RWPE2 (cell line): ENCODE results near the gene FAM110D.

Experiments used
- ATAC-seq: fragments of 200-7000 bp; cut with Tn5 transposase; 3 replicates; pipeline ENCODE4 v1.9.1; 2021; ENCODE audit warnings: low read depth
- DNase-seq: peaks from one replicate; pipeline ENCODE4 v3.0.0-alpha.2; 2020; ENCODE audit warnings: low spot score
- H3K27ac ChIP-seq: fragments of 450-650 bp; 2 replicates; pipeline ENCODE4 v1.5.1; 2017; ENCODE audit warnings: mild to moderate bottlenecking; ENCODE audit not compliant: poor library complexity, severe bottlenecking
- H3K27me3 ChIP-seq: fragments of 250-450 bp; sonication (Bioruptor Pico); 2 replicates; pipeline ENCODE4 v1.5.1; 2021; ENCODE audit warnings: mild to moderate bottlenecking, moderate library complexity; ENCODE audit not compliant: insufficient read depth, poor library complexity, severe bottlenecking
- H3K36me3 ChIP-seq: fragments of 250-450 bp; sonication (Bioruptor Pico); 2 replicates; pipeline ENCODE4 v1.5.1; 2020; ENCODE audit warnings: low read depth, mild to moderate bottlenecking, moderate library complexity
- H3K4me1 ChIP-seq: fragments of 250-450 bp; sonication (Bioruptor Pico); 2 replicates; pipeline ENCODE4 v1.5.1; 2021; ENCODE audit warnings: mild to moderate bottlenecking, moderate library complexity; ENCODE audit not compliant: insufficient read depth, poor library complexity, severe bottlenecking
- H3K4me3 ChIP-seq: fragments of 250-450 bp; sonication (Bioruptor Pico); 2 replicates; pipeline ENCODE4 v1.5.1; 2021; ENCODE audit warnings: mild to moderate bottlenecking, moderate library complexity; ENCODE audit not compliant: severe bottlenecking
- H3K9me3 ChIP-seq: fragments of 250-450 bp; sonication (Bioruptor Pico); 2 replicates; pipeline ENCODE4 v1.5.1; 2021; ENCODE audit warnings: mild to moderate bottlenecking, moderate library complexity; ENCODE audit not compliant: severe bottlenecking
- CTCF ChIP-seq: fragments of 450-650 bp; IDR thresholded peaks from one replicate; pipeline ENCODE4 v1.5.1; 2017; ENCODE audit warnings: mild to moderate bottlenecking, moderate library complexity; ENCODE audit not compliant: poor library complexity, severe bottlenecking

The FAM110D gene

GRCh38 chr1:26132128-26132833 lies 26.6 kb upstream of the FAM110D start:
- Histone ChIP-seq H3K27me3 (no peaks in the 10 kb centered on the region), H3K9me3 (peaks cover 4% of the 10 kb centered on the region), H3K4me1 (no peaks in the 10 kb centered on the region), H3K4me3 (no peak overlapping the region), H3K36me3 (no peaks in the 10 kb centered on the region), H3K27ac (no peak overlapping the region)
- ATAC-seq, result no peak
- no peak for DNase-seq
- no peak for TF ChIP-seq CTCF

GRCh38 chr1:26132834-26133167 lies 26.1 kb upstream of the FAM110D start:
- TF ChIP-seq CTCF, result no peak
- ATAC-seq, result no peak

GRCh38 chr1:26134466-26134865 lies 24.4 kb upstream of the FAM110D start:
- no peaks in the 10 kb centered on the region for H3K27me3 ChIP-seq
- H3K27ac ChIP-seq, result no peak overlapping the region
- H3K4me1 ChIP-seq, result no peaks in the 10 kb centered on the region
- DNase-seq, result no peak
- no peak for ATAC-seq
- H3K36me3 ChIP-seq, result no peaks in the 10 kb centered on the region
- H3K4me3 ChIP-seq, result no peak overlapping the region
- peaks cover 4% of the 10 kb centered on the region for H3K9me3 ChIP-seq
- TF ChIP-seq CTCF, result no peak

More at GRCh38 chr1:26132834-26133167, 26.1 kb upstream of the FAM110D start:
- H3K4me3 ChIP-seq, result no peak overlapping the region
- no peaks in the 10 kb centered on the region for H3K4me1 ChIP-seq
- no peak overlapping the region for H3K27ac ChIP-seq
- no peak for DNase-seq
- H3K9me3 ChIP-seq, result peaks cover 4% of the 10 kb centered on the region
- H3K36me3 ChIP-seq, result no peaks in the 10 kb centered on the region
- H3K27me3 ChIP-seq, result no peaks in the 10 kb centered on the region

- ATAC-seq (no peak), DNase-seq (no peak)
- no peaks in the 10 kb centered on the region for H3K4me1 ChIP-seq
- peaks cover 4% of the 10 kb centered on the region for H3K9me3 ChIP-seq
- H3K4me3 ChIP-seq, result no peak overlapping the region
- no peak overlapping the region for H3K27ac ChIP-seq
- H3K36me3 ChIP-seq, result no peaks in the 10 kb centered on the region
- H3K27me3 ChIP-seq, result no peaks in the 10 kb centered on the region
- TF ChIP-seq CTCF, result no peak
These were observed 19.8 kb upstream of the FAM110D start for GRCh38 chr1:26138974-26139558.

GRCh38 chr1:26142159-26142558 lies 16.7 kb upstream of the FAM110D start:
- no peak overlapping the region for H3K27ac ChIP-seq

More at GRCh38 chr1:26142159-26142558, 16.7 kb upstream of the FAM110D start:
- ATAC-seq (no peak), DNase-seq (no peak)
- H3K36me3 ChIP-seq, result no peaks in the 10 kb centered on the region
- no peak overlapping the region for H3K4me3 ChIP-seq
- TF ChIP-seq CTCF, result no peak
- H3K4me1 ChIP-seq, result peaks cover 5% of the 10 kb centered on the region
- H3K27me3 ChIP-seq, result no peaks in the 10 kb centered on the region
- H3K9me3 ChIP-seq, result no peaks in the 10 kb centered on the region
